ENCODE data around the gene PARM1. TPM values are rescaled to one million over a fixed set of nuclear protein-coding genes. Genes with fewer than 3 reads are reported as not detected.
A peak's percentile ranks its signal among the peaks of the same experiment; 100 is the strongest.

The PARM1 gene
- total and polyA plus RNA-seq, 12 donors = 11.3 to 204 (median 70.6) TPM

GRCh38 chr4:75030028-75030427, 97.1 kb downstream of the PARM1 start:
- no peak for DNase-seq
- Histone ChIP-seq H3K4me1 (replicated peaks in 1 of 2) (no peaks in the 10 kb centered on the region), H3K4me3 (no peak overlapping the region), H3K27ac (no peak overlapping the region), H3K36me3 (replicated peaks in 1 of 2) (no peaks in the 10 kb centered on the region), H3K9me3 (replicated peaks in 1 of 3) (no peaks in the 10 kb centered on the region), H3K27me3 (no peaks in the 10 kb centered on the region)
- WGBS, 4 donors = 55 to 71% (median 64%) methylated on average over 1 of the region's 1 CpG
- intact Hi-C loops (cut with DNase I) = no loop called here
- TF ChIP-seq POLR2A (IDR thresholded peaks at IDR 0.05) = no peak
- no peak for TF ChIP-seq CTCF (IDR thresholded peaks at IDR 0.05)

DNA sequence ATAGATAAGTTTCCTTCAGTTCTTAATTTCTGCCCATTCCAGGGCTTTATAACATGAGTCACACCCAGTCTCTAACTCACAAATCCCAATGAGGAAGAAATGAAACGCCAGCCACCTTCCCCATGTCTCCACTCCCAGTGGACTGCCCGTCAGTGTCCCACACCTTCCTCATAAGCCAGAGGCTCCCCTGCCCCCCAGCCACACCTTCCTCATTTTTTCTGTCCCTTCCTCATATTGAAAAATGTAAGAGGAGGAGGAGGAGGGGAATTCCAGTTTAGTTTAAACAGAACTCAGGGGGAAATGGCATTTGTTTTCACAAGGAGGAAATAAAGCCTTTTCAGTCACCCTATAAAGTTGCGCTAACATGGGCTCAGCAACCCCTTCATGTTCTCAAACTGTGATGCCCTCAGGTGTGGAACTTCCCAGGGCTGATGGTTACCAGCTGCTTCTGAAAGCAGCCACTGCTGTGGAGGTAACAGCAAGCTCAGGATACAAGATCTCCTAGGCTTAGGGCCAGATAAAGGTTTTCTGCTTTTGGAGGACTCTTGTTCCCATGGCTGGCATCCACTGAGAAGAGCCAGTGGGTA, 97.8 kb downstream of the PARM1 start:
- no peaks in the 10 kb centered on the region for H3K9me3 ChIP-seq (replicated peaks in 1 of 3)
- TF ChIP-seq POLR2A (IDR thresholded peaks at IDR 0.05) = no peak
- no peak for TF ChIP-seq CTCF (IDR thresholded peaks at IDR 0.05)
- 59 to 67% (median 63%) methylated on average over 3 of the region's 3 CpGs for WGBS, 4 donors
- no peak overlapping the region for H3K27ac ChIP-seq
- peaks cover 0 to 3% of the 10 kb centered on the region in 2 donors for H3K4me1 ChIP-seq (replicated peaks in 1 of 2)
- peak in 3 of 7 donors; percentile 20 to 22 (median 20) for DNase-seq
- H3K27me3 ChIP-seq = no peaks in the 10 kb centered on the region
- no peak overlapping the region for H3K4me3 ChIP-seq
- H3K36me3 ChIP-seq (replicated peaks in 1 of 2) = no peaks in the 10 kb centered on the region
- intact Hi-C loops (cut with DNase I) = no loop called here

- DNase-seq = no peak
- Histone ChIP-seq H3K36me3 (replicated peaks in 1 of 2) (no peaks in the 10 kb centered on the region), H3K4me1 (replicated peaks in 1 of 2) (peaks cover 0 to 4% of the 10 kb centered on the region in 2 donors), H3K27me3 (no peaks in the 10 kb centered on the region), H3K9me3 (replicated peaks in 1 of 3) (no peaks in the 10 kb centered on the region), H3K27ac (no peak overlapping the region), H3K4me3 (no peak overlapping the region)
- WGBS, 4 donors = 59 to 83% (median 73%) methylated on average over 1 of the region's 1 CpG
- intact Hi-C loops (cut with DNase I) = no loop called here
- TF ChIP-seq CTCF (IDR thresholded peaks at IDR 0.05) (no peak), POLR2A (IDR thresholded peaks at IDR 0.05) (no peak)
Measured at GRCh38 chr4:75031775-75032174, 98.9 kb downstream of the PARM1 start.

- Histone ChIP-seq H3K27me3 (no peaks in the 10 kb centered on the region), H3K9me3 (replicated peaks in 1 of 3) (no peaks in the 10 kb centered on the region), H3K27ac (no peak overlapping the region), H3K4me1 (replicated peaks in 1 of 2) (peaks cover 0 to 4% of the 10 kb centered on the region in 2 donors), H3K36me3 (replicated peaks in 1 of 2) (no peaks in the 10 kb centered on the region), H3K4me3 (no peak overlapping the region)
- 58 to 67% (median 63%) methylated on average over 3 of the region's 3 CpGs for WGBS, 4 donors
- no peak for DNase-seq
- intact Hi-C loops (cut with DNase I) = no loop called here
- TF ChIP-seq CTCF (IDR thresholded peaks at IDR 0.05) (no peak), POLR2A (IDR thresholded peaks at IDR 0.05) (no peak)
Measured at GRCh38 chr4:75034523-75034922, 101.6 kb downstream of the PARM1 start.

All from adrenal gland (tissue), 12 donors.